MM.1S (cell line): ENCODE data around the gene TMEM218.

ENCODE experiments used
- DNase-seq: peaks from one replicate; pipeline ENCODE4 v3.0.0-alpha.2; 2015
- H2AFZ ChIP-seq: fragments of 300-600 bp; sonication (generic); 2 replicates; pipeline ENCODE4 v1.6.0; 2016; ENCODE audit warnings: antibody characterized with exemption, low read length
- H3F3A ChIP-seq: fragments of 300-600 bp; sonication (generic); 2 replicates; pipeline ENCODE4 v1.6.1; 2016; ENCODE audit warnings: mild to moderate bottlenecking, antibody characterized with exemption, low read length, moderate library complexity, mixed read lengths; ENCODE audit not compliant: insufficient read depth
- H3K27ac ChIP-seq: fragments of 300-600 bp; sonication (generic); 2 replicates; pipeline ENCODE4 v1.5.1; 2016; ENCODE audit warnings: mild to moderate bottlenecking, low read length
- H3K27me3 ChIP-seq: fragments of 300-600 bp; sonication (generic); replicated peaks from 2 replicates; pipeline ENCODE4 v1.6.0; 2016; ENCODE audit warnings: low read length; ENCODE audit not compliant: insufficient read depth
- H3K36me3 ChIP-seq: fragments of 300-600 bp; sonication (generic); replicated peaks from 2 replicates; pipeline ENCODE4 v1.6.1; 2016; ENCODE audit warnings: mild to moderate bottlenecking, low read length, mixed read lengths; ENCODE audit not compliant: insufficient read depth
- H3K4me1 ChIP-seq: fragments of 300-600 bp; sonication (generic); 2 replicates; pipeline ENCODE4 v1.6.1; 2016; ENCODE audit warnings: low read length, mixed read lengths
- H3K4me2 ChIP-seq: fragments of 300-600 bp; sonication (generic); 2 replicates; pipeline ENCODE4 v1.6.0; 2016; ENCODE audit warnings: low read depth, low read length
- H3K4me3 ChIP-seq: fragments of 300-600 bp; sonication (generic); 2 replicates; pipeline ENCODE4 v1.5.1; 2016; ENCODE audit warnings: low read length, mixed read lengths
- H3K79me2 ChIP-seq: fragments of 300-600 bp; sonication (generic); 2 replicates; pipeline ENCODE4 v1.6.1; 2016; ENCODE audit warnings: mixed run types, low read length, mixed read lengths
- H3K9ac ChIP-seq: fragments of 300-600 bp; sonication (generic); 2 replicates; pipeline ENCODE4 v1.6.1; 2016; ENCODE audit warnings: low read length, mixed read lengths
- H3K9me2 ChIP-seq: fragments of 300-600 bp; sonication (generic); replicated peaks from 2 replicates; pipeline ENCODE4 v1.6.1; 2016; ENCODE audit warnings: mild to moderate bottlenecking, low read length, mixed read lengths; ENCODE audit not compliant: insufficient read depth
- H3K9me3 ChIP-seq: fragments of 300-600 bp; sonication (generic); replicated peaks from 2 replicates; pipeline ENCODE4 v1.6.1; 2016; ENCODE audit warnings: mild to moderate bottlenecking, low read length, mixed read lengths; ENCODE audit not compliant: insufficient read depth
- H4K20me1 ChIP-seq: fragments of 300-600 bp; sonication (generic); 2 replicates; pipeline ENCODE4 v1.6.1; 2016; ENCODE audit warnings: mild to moderate bottlenecking, low read length, moderate library complexity, mixed read lengths; ENCODE audit not compliant: insufficient read depth
- CTCF ChIP-seq: fragments of 300-600 bp; sonication (generic); IDR thresholded peaks from 2 replicates; pipeline ENCODE4 v1.5.1; 2016; ENCODE audit warnings: antibody characterized with exemption, low read length, mixed read lengths
- EZH2 ChIP-seq: fragments of 300-600 bp; sonication (generic); optimal IDR thresholded peaks from 2 replicates; pipeline ENCODE3; 2017; ENCODE audit warnings: low read depth, mild to moderate bottlenecking, antibody characterized with exemption, low read length, mixed read lengths
- EZH2phosphoT487 ChIP-seq: fragments of 300-600 bp; sonication (generic); IDR thresholded peaks from 2 replicates; pipeline ENCODE4 v1.6.1; 2018; ENCODE audit warnings: antibody characterized with exemption, low read length

Gene TMEM218

DNA sequence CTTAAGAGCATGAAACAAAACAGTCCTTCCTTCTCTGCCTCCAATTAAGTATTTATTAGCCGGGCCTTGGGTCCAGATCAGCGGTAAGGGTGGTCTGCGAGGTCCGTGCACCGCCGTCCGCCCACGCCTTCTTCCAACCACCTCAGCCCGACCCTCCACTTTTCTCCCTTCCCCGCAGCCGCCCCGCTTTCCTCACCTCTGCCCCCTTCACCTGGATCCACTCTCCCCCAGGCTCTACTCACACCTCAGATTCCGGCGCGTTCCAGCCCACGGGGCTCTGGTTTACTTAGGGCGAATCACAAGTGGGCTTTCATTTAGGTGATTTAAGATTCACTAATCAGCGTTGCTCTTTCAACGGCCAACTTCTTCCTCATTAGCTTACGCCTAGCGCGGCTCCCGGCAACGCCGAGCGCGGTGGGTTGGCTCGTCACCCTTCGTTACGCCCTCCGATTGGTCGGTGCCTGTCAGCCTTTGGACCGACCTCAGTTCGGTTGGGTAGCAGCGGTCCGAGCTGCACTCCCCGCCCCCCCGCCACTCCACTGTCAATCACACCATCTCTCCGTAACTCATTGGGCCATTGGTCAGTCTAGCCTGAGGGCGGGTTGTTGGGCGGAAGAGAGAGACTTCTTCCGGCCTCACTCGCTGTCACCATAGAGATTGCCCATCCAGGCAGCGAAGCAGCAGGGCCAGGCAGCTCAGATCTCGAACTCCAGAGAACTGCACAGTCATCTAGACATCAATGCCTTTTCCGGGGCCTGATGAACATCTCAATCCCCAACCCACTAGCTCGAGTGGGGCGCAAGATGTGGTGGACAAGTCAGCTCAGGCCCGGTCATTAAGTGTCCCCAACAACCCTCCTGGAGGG lies at the start of gene TMEM218:
Gene TMEM218 (minus strand): TSS at position 284 of the 865 bp plus-strand sequence. CDS start 9,385 bp downstream, outside the sequence.
- DNase-seq, result peak; percentile 99
- Histone ChIP-seq H3K4me1 (peaks cover 16% of the 10 kb centered on the region), H3K9ac (peak within 1 kb of the TSS; percentile 87), H4K20me1 (no peaks in the 10 kb centered on the region), H3K27me3 (no peaks in the 10 kb centered on the region), H3K27ac (peak within 1 kb of the TSS; percentile 76), H3K4me3 (peak within 1 kb of the TSS; percentile 94), H3K4me2 (peak within 1 kb of the TSS; percentile 79), H3K36me3 (no peaks in the 10 kb centered on the region), H3F3A (peaks cover 5% of the 10 kb centered on the region; the same call in 1 of the 2 replicates), H3K79me2 (peaks cover 21% of the 10 kb centered on the region), H3K9me2 (no peaks in the 10 kb centered on the region), H3K9me3 (no peaks in the 10 kb centered on the region), H2AFZ (peak within 1 kb of the TSS; percentile 91)
- no peak for TF ChIP-seq EZH2phosphoT487
- TF ChIP-seq CTCF, result no peak
- no peak for TF ChIP-seq EZH2

- H3K79me2 ChIP-seq, result no peaks in the 10 kb centered on the region
- no peaks in the 10 kb centered on the region for H3K4me1 ChIP-seq
- no peak overlapping the region for H3K27ac ChIP-seq
- no peak overlapping the region for H2AFZ ChIP-seq
- no peaks in the 10 kb centered on the region for H3K36me3 ChIP-seq
- no peaks in the 10 kb centered on the region for H3K9me3 ChIP-seq
- no peak overlapping the region for H3K4me3 ChIP-seq
- no peak for DNase-seq
- H3K27me3 ChIP-seq, result no peaks in the 10 kb centered on the region
- H3K4me2 ChIP-seq, result no peak overlapping the region
- H4K20me1 ChIP-seq, result no peaks in the 10 kb centered on the region
- no peaks in the 10 kb centered on the region for H3K9me2 ChIP-seq
- H3K9ac ChIP-seq, result no peak overlapping the region
- TF ChIP-seq CTCF (no peak), EZH2 (no peak), EZH2phosphoT487 (no peak)
- no peaks in the 10 kb centered on the region for H3F3A ChIP-seq
Observed at GRCh38 chr11:125157953-125158680, 46.7 kb upstream of the TMEM218 start.

GRCh38 chr11:125157118-125157733 lies 45.8 kb upstream of the TMEM218 start:
- Histone ChIP-seq H3K9ac (no peak overlapping the region), H3K36me3 (no peaks in the 10 kb centered on the region), H4K20me1 (no peaks in the 10 kb centered on the region)

More at GRCh38 chr11:125157118-125157733, 45.8 kb upstream of the TMEM218 start:
- Histone ChIP-seq H3K4me2 (no peak overlapping the region), H2AFZ (no peak overlapping the region), H3K4me1 (no peaks in the 10 kb centered on the region), H3K4me3 (no peak overlapping the region), H3K9me2 (no peaks in the 10 kb centered on the region), H3F3A (no peaks in the 10 kb centered on the region), H3K9me3 (no peaks in the 10 kb centered on the region), H3K27me3 (no peaks in the 10 kb centered on the region), H3K27ac (no peak overlapping the region), H3K79me2 (no peaks in the 10 kb centered on the region)
- TF ChIP-seq CTCF (no peak), EZH2 (no peak), EZH2phosphoT487 (no peak)
- DNase-seq, result no peak
